Endothelial cell of coronary artery (primary cell): ENCODE data around the gene TRIM62. TPM values are rescaled to one million over a fixed set of nuclear protein-coding genes. Genes with fewer than 3 reads are reported as not detected.

Source experiments
- total RNA-seq: library from RNA; depleted of rRNA; stranded (reverse); fragments of >200 nt; gene quantifications from 2 replicates; pipeline ENCODE4 v1.2.3, GENCODE V29; 2014

TRIM62 gene
- 1.5 and 2.6 TPM in 2 replicates for total RNA-seq

DNA sequence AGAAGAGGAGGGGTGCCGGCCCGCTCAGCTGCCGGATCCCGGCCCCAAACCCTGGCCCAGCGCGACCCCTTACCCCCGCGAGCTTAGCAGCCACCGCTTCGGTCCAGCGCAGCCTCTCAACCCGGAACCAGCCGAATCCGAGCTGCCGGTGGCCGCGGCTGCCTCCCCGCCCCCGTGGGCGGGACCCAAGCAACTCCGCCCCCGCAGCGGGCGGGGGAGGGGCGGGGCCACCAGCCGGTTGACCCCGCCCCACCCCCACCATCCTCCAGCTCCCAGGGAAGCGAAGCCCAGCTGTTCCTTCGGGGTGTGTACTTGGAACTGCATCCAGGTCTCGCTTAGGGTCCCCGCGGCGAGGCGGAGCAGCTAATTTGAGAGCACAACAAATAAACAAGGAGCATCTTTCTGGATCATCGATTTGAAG, at the start of gene TRIM62:
Gene TRIM62, minus strand, starts transcription at position 123 of the 421 bp plus-strand sequence. CDS start 611 bp downstream, outside the sequence.

Other genes starting within 250 kb of the TRIM62 start
- 19.7 and 29.2 TPM in 2 replicates for gene RNF19B, start 217.2 kb downstream of the TRIM62 start, total RNA-seq
- gene AK2, start 145.2 kb downstream of the TRIM62 start, total RNA-seq = 75.1 and 88.6 TPM in 2 replicates
- 1.8 and 2.8 TPM in 2 replicates for gene AZIN2, start 100.9 kb downstream of the TRIM62 start, total RNA-seq
- gene ZNF362, start 74.4 kb upstream of the TRIM62 start, total RNA-seq = 3.1 and 5.2 TPM in 2 replicates
- gene A3GALT2, start 139.1 kb upstream of the TRIM62 start, total RNA-seq = 0.09 TPM in 2 replicates
- gene PHC2, start 249.1 kb upstream of the TRIM62 start, total RNA-seq = 69.1 and 70.7 TPM in 2 replicates